GM19452 (cell line): ENCODE data around the gene WDR74.
"Not testable (repeated sequence)": the region's sequence is repeated elsewhere in the genome, so short reads cannot be mapped to it uniquely, and the experiment has no call there.

Experiments
- ATAC-seq: cut with Tn5 transposase; IDR thresholded peaks from one replicate; pipeline ENCODE4 v1.9.1; 2021; ENCODE audit not compliant: unreplicated experiment

The WDR74 gene

GRCh38 chr11:62860835-62861563 lies 21.6 kb upstream of the WDR74 start:
- no peak for ATAC-seq

- not testable (repeated sequence) for ATAC-seq
These were observed 19.9 kb upstream of the WDR74 start for GRCh38 chr11:62859281-62859703.

- no peak for ATAC-seq
These were observed 18.8 kb upstream of the WDR74 start for GRCh38 chr11:62858201-62858600.

- ATAC-seq, result no peak
These were observed 18.2 kb upstream of the WDR74 start for GRCh38 chr11:62857541-62857982.

GRCh38 chr11:62856333-62856895 lies 17.0 kb upstream of the WDR74 start:
- ATAC-seq, result peak; percentile 19

- peak; percentile 85 for ATAC-seq
These were observed 16.4 kb upstream of the WDR74 start for GRCh38 chr11:62855571-62856332.

GRCh38 chr11:62854825-62855570 lies 15.6 kb upstream of the WDR74 start:
- no peak for ATAC-seq

GRCh38 chr11:62854013-62854824 lies 14.8 kb upstream of the WDR74 start:
- no peak for ATAC-seq

- no peak for ATAC-seq
These were observed 14.0 kb upstream of the WDR74 start for GRCh38 chr11:62853279-62853965.

- no peak for ATAC-seq
These were observed 13.3 kb upstream of the WDR74 start for GRCh38 chr11:62852523-62853188.

- no peak for ATAC-seq
These were observed 12.6 kb upstream of the WDR74 start for GRCh38 chr11:62851807-62852522.

- no peak for ATAC-seq
These were observed 11.8 kb upstream of the WDR74 start for GRCh38 chr11:62850911-62851806.

GRCh38 chr11:62847767-62848314 lies 8.5 kb upstream of the WDR74 start:
- no peak for ATAC-seq

GRCh38 chr11:62846177-62846576 lies 6.8 kb upstream of the WDR74 start:
- no peak for ATAC-seq

- ATAC-seq, result no peak
These were observed 4.8 kb upstream of the WDR74 start for GRCh38 chr11:62844154-62844553.

GRCh38 chr11:62843466-62843865 lies 4.1 kb upstream of the WDR74 start:
- ATAC-seq, result no peak

- ATAC-seq, result not testable (repeated sequence)
These were observed 3.5 kb upstream of the WDR74 start for GRCh38 chr11:62842891-62843290.
